Limb (tissue), 2 donors: ENCODE measurements around the gene RESP18.
"Not testable (repeated sequence)": the region's sequence is repeated elsewhere in the genome, so short reads cannot be mapped to it uniquely, and the experiment has no call there.

Experiments
- DNase-seq, 2 donors: peaks; one replicate each; pipeline ENCODE4 v3.0.0-alpha.2; 2016; ENCODE audit errors: extremely low spot score in 2 of 2

RESP18 gene

GRCh38 chr2:219325657-219326315, 6.8 kb downstream of the RESP18 start:
- DNase-seq: no peak

GRCh38 chr2:219325136-219325535, 7.4 kb downstream of the RESP18 start:
- no peak for DNase-seq

DNA sequence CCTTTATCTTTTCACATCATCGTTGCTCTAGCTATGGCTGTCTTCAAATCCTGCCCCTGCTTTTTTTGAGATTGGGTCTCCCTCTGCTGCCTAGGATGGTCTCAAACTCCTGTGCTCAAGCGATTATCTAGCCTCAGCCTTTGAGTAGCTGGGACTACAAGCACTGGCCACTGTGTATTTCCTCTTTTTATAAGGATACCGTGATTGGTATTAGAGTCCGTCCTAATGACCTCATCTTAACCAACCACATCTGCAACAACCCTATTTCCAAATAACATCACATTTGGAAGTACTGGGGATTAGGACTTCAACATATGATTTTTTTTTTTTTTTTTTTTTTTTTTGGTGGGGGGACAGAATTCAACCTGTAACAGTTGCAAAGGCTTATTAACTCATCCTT, 9.1 kb downstream of the RESP18 start:
- DNase-seq: no peak

DNA sequence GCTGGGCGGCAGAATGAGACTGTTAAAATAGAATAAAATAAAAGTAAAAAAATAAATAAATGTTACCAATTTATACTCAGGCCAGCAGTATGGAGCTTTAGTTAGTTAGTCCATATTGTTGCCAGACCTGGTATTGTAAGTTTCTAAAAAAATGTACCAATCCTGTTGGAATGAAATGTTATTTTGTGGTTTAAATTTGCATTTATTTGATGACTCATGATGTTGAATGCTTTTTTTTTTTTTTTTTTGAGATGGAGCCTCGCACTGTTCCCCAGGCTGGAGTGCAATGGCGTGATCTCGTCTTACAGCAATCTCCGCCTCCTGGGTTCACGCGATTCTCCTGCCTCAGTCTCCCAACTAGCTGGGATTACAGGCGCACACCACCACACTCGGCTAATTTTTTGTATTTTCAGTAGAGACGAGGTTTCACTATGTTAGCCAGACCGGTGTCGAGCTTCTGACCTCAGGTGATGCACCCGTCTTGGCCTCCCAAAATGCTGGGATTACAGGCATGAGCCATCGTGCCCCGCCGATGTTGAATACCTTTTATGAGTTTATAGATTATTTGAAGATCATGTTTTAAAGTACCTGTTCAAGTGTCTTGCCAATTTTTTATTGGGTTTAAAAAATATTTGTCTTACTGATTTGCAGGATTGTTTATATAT, 17.6 kb downstream of the RESP18 start:
- no peak for DNase-seq

- DNase-seq: not testable (repeated sequence)
These were observed 19.8 kb downstream of the RESP18 start for GRCh38 chr2:219312683-219313263.

- DNase-seq: no peak
These were observed 23.3 kb downstream of the RESP18 start, which contains the start of gene PTPRN for GRCh38 chr2:219309278-219309677. Gene PTPRN (minus strand): TSS chr2:219309401. CDS start chr2:219309332, 69 bp downstream.

GRCh38 chr2:219308142-219309101, 24.1 kb downstream of the RESP18 start:
- peak; percentile 62 to 81 for DNase-seq

DNA sequence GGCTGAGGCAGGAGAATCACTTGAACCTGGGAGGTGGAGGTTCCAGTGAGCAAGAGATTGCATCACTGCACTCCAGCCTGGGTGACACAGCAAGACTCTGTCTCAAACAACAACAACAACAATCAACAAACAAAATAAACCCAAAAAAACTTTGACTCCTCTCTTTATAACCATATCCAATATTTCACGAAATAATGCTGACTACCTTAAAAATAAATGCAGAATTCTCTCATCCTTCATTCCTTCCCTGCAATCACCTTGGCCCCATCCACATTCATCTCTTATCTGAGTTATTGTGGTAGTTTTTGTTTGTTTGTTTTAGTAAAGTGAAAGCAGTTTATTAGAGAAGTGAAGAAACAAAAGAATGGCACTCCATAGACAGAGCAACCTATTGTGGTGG, 26.5 kb downstream of the RESP18 start:
- no peak for DNase-seq

- no peak for DNase-seq
These were observed 28.3 kb downstream of the RESP18 start for GRCh38 chr2:219304223-219304622.

GRCh38 chr2:219302412-219302968, 30.1 kb downstream of the RESP18 start:
- no peak for DNase-seq

DNA sequence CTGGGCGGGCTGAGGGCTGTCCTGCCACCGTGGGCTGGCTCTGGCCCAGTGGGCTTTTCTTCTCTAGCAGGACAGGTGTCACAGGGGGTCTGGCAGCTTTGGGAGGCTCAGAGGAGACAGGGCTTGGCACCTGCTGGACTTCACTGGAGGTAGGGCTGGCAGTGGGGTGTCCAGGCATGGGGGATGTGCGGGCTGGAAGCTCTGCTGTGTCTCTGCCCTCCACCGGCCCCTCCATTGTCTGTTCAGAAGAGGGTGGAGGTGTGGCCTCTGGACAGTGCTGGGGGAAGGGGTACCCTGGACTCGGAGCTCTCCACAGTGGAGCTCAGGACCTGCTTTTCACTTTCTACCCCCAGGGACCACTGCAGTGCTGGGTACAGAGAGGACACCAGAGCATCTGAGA, 32.5 kb downstream of the RESP18 start:
- DNase-seq: no peak

DNA sequence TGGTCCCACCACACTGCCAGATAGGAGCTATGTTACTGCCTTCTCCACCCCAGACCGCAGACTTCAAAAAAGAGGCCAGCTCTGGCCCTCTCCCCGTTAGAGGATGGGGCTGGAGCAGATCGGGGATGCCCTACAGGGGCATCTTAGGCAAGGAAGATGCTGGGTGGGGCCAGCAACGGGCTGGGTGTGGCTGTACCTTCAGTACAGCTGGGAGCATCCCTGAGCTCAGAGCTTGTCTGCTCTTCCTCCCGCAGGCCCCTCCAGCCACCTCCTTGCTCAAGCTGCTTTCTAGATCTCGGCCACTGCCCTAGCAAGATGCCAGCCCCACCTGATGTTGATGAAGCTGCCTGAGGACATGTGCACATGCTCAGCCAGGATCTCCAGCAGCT, 33.2 kb downstream of the RESP18 start:
- DNase-seq: no peak

GRCh38 chr2:219298759-219299371, 33.7 kb downstream of the RESP18 start:
- DNase-seq: peak; percentile 69 to 90

GRCh38 chr2:219297766-219298456, 34.6 kb downstream of the RESP18 start:
- DNase-seq: no peak

- DNase-seq: no peak
These were observed 35.7 kb downstream of the RESP18 start for GRCh38 chr2:219296631-219297391.

DNA sequence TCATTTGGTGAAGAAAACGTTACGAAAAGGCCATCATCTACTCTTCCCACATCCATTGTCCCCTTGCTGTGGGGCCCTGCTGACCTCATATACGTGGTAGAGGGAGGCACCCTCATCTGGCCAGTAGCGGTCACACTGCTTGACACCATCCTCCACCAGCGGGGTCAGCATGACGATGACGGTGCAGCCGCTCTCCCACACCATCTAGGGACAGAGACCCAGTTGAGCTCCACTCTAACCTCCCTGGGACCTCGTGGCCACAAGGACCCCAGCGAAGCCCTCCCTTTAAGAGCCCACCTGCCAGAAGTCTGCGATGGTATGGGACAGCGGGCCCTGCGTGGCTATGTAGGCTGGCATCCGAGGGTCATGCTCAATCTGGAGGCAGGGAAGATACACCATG, 36.4 kb downstream of the RESP18 start:
- no peak for DNase-seq

- DNase-seq: peak; percentile 84 to 91
These were observed 37.9 kb downstream of the RESP18 start for GRCh38 chr2:219294356-219295351.

GRCh38 chr2:219293736-219294231, 38.8 kb downstream of the RESP18 start:
- no peak for DNase-seq
